GM18858 (cell line): ENCODE data around the gene PABPC1L.

Source experiments
- ATAC-seq: cut with Tn5 transposase; IDR thresholded peaks from one replicate; pipeline ENCODE4 v1.9.1; 2021; ENCODE audit not compliant: unreplicated experiment

Gene PABPC1L

GRCh38 chr20:44966030-44966961, 56.4 kb downstream of the PABPC1L start, which contains the start of gene STK4:
TSS of gene STK4 (plus strand) at chr20:44966512. CDS start at chr20:44966569, 57 bp downstream.
- ATAC-seq, result peak; percentile 48

- ATAC-seq, result no peak
Measured at GRCh38 chr20:44967207-44967807, 57.4 kb downstream of the PABPC1L start.

- no peak for ATAC-seq
Measured at GRCh38 chr20:44969300-44969894, 59.5 kb downstream of the PABPC1L start.

GRCh38 chr20:44970243-44970757, 60.4 kb downstream of the PABPC1L start:
- ATAC-seq, result no peak

- no peak for ATAC-seq
Measured at GRCh38 chr20:44973053-44973452, 63.2 kb downstream of the PABPC1L start.

- ATAC-seq, result no peak
Measured at GRCh38 chr20:44976698-44977097, 66.8 kb downstream of the PABPC1L start.

GRCh38 chr20:44979090-44979621, 69.3 kb downstream of the PABPC1L start:
- ATAC-seq, result peak; percentile 80

GRCh38 chr20:44981736-44982406, 72.0 kb downstream of the PABPC1L start:
- ATAC-seq, result no peak

GRCh38 chr20:44983093-44983674, 73.3 kb downstream of the PABPC1L start:
- ATAC-seq, result no peak

GRCh38 chr20:44988631-44989171, 78.8 kb downstream of the PABPC1L start:
- no peak for ATAC-seq
